BJ (cell line): ENCODE measurements around the gene C10orf53. TPM values are rescaled to one million over a fixed set of nuclear protein-coding genes. Genes with fewer than 3 reads are reported as not detected.

ENCODE experiments used
- CTCF ChIA-PET: fragments of 350-600 bp; formaldehyde crosslinking; extraction: SDS; loops from one replicate; lab custom pipeline; 2021; ENCODE audit warnings: antibody characterized with exemption, inconsistent platforms; lab: Yijun Ruan, JAX
- POLR2A ChIA-PET: fragments of 300-600 bp; sonication (Branson Sonifier 250); formaldehyde crosslinking; extraction: SDS; loops from one replicate; lab custom pipeline; 2021; ENCODE audit warnings: antibody characterized with exemption; lab: Charles Lee
- DNase-seq: peaks from one replicate; pipeline ENCODE4 v3.0.0-alpha.2; 2011; ENCODE audit warnings: low read depth
- H3K27me3 ChIP-seq: 2 replicates; pipeline ENCODE4 v1.6.0; 2011; ENCODE audit warnings: low read length; ENCODE audit not compliant: control insufficient read depth, insufficient read depth
- H3K36me3 ChIP-seq: 2 replicates; pipeline ENCODE4 v1.5.1; 2011; ENCODE audit warnings: low read length; ENCODE audit not compliant: control insufficient read depth, insufficient read depth
- H3K4me3 ChIP-seq: 2 replicates; pipeline ENCODE4 v1.5.1; 2011; ENCODE audit warnings: low read depth, mild to moderate bottlenecking, control low read depth, low read length
- CTCF ChIP-seq: IDR thresholded peaks from 2 replicates; pipeline ENCODE4 v1.5.1; 2011; ENCODE audit warnings: low read depth, mild to moderate bottlenecking, control low read depth, inconsistent platforms, low read length, moderate library complexity; ENCODE audit not compliant: insufficient read depth
- polyA plus RNA-seq: library from polyadenylated mRNA; depleted of rRNA; stranded (reverse); fragments of >200 nt; gene quantifications from 2 replicates; pipeline ENCODE4 v1.2.3, GENCODE V29; 2011

C10orf53 gene
- polyA plus RNA-seq, 1 experiment = not detected

DNA sequence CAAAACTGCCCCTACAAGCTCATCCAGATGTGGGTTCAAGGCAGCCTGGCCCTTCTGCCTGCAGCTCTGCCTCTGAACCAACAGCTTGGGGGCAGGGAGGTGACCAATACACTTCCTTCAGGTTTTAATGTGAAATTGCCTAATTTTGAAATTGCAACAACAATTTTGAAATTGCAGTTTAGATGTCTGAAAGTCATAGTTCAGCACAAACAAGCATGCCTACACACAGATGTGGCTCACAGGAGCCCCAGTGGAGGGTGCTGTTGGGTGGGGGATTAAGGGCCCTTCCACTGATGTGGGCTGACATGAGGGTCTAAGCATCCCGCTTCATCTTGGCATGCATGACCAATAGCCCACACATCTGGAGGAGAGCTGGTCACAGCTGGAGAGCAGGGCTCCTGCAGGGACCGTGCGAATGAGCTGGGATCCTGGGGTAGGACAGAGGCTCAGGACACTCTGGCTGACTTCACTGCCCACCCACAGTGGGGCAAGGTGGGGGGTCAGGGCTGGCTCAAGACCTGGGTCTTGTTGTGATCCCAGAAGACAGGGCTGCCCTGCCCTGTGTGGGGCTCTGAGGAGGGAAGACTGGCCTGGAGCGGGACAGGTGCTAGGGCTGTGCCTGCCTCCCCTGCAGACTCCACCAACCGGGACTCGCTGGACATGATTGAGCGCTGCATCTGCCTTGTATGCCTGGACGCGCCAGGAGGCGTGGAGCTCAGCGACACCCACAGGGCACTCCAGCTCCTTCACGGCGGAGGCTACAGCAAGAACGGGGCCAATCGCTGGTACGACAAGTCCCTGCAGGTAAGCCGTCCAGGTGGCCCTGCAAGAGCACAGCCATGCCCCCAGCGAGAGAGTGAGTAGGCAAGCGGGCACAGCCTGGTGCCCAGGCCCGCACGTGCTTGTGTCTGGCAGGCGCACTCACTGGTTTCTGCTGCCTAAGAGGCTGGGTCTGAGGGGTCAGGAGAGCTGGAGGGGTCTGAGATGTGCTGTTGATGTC is 33.3 kb upstream of the C10orf53 start:
- POLR2A ChIA-PET = no interaction called here
- TF ChIP-seq CTCF = no peak
- DNase-seq = no peak
- CTCF ChIA-PET = no interaction called here
- H3K36me3 ChIP-seq = no peaks in the 10 kb centered on the region
- H3K4me3 ChIP-seq = no peak overlapping the region
- peaks cover 18% of the 10 kb centered on the region for H3K27me3 ChIP-seq

GRCh38 chr10:49647554-49647953 is 31.9 kb upstream of the C10orf53 start:
- no peaks in the 10 kb centered on the region for H3K36me3 ChIP-seq
- CTCF ChIA-PET = no interaction called here
- no peak for DNase-seq
- TF ChIP-seq CTCF = no peak
- POLR2A ChIA-PET = no interaction called here
- H3K4me3 ChIP-seq = no peak overlapping the region
- peaks cover 18% of the 10 kb centered on the region for H3K27me3 ChIP-seq

DNA sequence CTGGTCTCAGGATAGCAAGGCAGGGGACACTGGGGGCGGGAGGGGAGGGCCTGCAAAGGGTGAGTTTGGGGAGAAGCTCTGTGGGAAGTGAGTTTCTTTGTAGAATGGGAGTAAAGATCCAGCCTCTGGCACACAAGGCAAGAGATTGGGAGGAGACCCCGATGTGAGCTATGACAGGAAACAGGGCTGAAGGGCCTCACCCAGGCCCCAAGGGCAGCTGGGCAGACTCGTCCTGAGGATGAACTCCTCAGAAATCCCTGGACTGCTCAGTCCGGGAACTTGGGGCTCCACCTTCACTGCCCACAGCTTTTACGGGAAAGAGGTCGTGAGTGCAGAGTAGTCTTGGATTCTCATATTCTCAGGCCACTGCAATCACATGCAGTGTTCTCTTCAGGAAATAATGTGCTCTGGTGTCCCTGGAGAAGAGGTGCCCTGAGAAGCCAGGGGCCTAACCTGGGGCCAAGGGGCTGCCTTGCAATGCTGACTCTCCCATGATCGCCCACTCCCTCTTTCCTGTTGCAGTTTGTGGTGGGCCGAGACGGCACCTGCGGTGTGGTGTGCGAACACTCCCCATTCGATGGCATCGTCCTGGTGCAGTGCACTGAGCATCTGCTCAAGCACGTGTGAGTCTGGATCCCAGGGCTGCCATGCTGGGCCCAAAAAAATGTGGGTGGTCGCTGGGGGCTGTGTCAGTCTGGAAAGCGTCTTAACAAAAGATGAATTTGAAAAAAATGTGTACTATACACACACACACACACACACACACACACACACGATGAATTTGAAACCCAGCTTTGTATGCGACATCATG is 31.3 kb upstream of the C10orf53 start:
- POLR2A ChIA-PET = no interaction called here
- CTCF ChIA-PET = interaction anchor here (0.5 kb wide), 1 partner anchor 182 kb away, joined by 3 read pairs; no protein-coding TSS in a partner anchor
- H3K36me3 ChIP-seq = no peaks in the 10 kb centered on the region
- peaks cover 18% of the 10 kb centered on the region for H3K27me3 ChIP-seq
- H3K4me3 ChIP-seq = no peak overlapping the region
- no peak for TF ChIP-seq CTCF
- DNase-seq = no peak

DNA sequence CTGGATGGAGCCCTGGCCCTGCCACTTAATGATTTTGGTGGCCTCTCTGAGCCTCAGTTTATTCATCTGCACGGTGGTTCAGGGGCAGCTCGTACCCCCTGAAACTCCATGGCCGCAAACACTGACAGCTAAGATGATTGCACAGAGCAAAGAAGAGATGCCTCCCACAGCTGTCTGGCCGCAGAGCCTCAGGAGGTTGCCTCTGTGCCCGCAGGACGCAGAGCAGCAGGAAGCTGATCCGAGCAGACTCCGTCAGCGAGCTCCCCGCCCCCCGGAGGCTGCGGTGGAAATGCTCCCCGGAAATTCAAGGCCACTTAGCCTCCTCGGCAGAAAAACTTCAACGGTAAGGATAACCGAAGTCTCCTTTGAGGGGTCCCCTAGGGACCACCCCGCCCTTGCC is 30.2 kb upstream of the C10orf53 start:
- H3K27me3 ChIP-seq = peaks cover 21% of the 10 kb centered on the region
- CTCF ChIA-PET = interaction anchor here (1.3 kb wide), 1 partner anchor 16 kb away, joined by 3 read pairs; no protein-coding TSS in a partner anchor
- no peak overlapping the region for H3K4me3 ChIP-seq
- TF ChIP-seq CTCF = no peak
- H3K36me3 ChIP-seq = no peaks in the 10 kb centered on the region
- POLR2A ChIA-PET = no interaction called here
- no peak for DNase-seq
